ENCODE results near the gene CNKSR2. TPM values are rescaled to one million over a fixed set of nuclear protein-coding genes. Genes with fewer than 3 reads are reported as not detected.

Gene CNKSR2
- total and polyA plus RNA-seq, 2 of the 13 experiments (the other 11 are each of a cell fraction or from before 2014, with no cell fraction given): not detected

GRCh38 chrX:21662761-21663160 lies 288.5 kb downstream of the CNKSR2 start:
- no peak overlapping the region for H3K27ac ChIP-seq (ENCODE audit: extremely low read length, insufficient read depth, low read length)
- DNase-seq (ENCODE audit: low spot score) (no peak), ATAC-seq (no peak), FAIRE-seq (no peak)
- no peaks in the 10 kb centered on the region for H3K4me1 ChIP-seq (ENCODE audit: insufficient read depth, low read length)
- WGBS (ENCODE audit: low lambda C conversion rate): 22% methylated on average over 4 of the region's 4 CpGs
- no peaks in the 10 kb centered on the region; a peak in 1 of 5 replicates for H3K27me3 ChIP-seq (ENCODE audit: control insufficient read depth in 1 of 2, insufficient read depth in 2 of 2, low read length in 2 of 2)
- H3K4me3 ChIP-seq (replicated peaks in 1 of 3; ENCODE audit: insufficient read depth in 1 of 3, low read depth in 2 of 3, low read length in 3 of 3): no peak overlapping the region
- H2AFZ ChIP-seq (ENCODE audit: low read length): no peak overlapping the region
- TF ChIP-seq TRIM24 (CRISPR knock-in tag; IDR thresholded peaks at IDR 0.05): no peak
- no peak for TF ChIP-seq CENPT (CRISPR knock-in tag; IDR thresholded peaks at IDR 0.05; ENCODE audit: low read depth)
- TF ChIP-seq ARID2 (CRISPR knock-in tag; IDR thresholded peaks at IDR 0.05; ENCODE audit: borderline replicate concordance): no peak
- no peak for TF ChIP-seq ZFP90 (CRISPR knock-in tag; IDR thresholded peaks at IDR 0.05; ENCODE audit: borderline replicate concordance)
- TF ChIP-seq RARG (CRISPR knock-in tag; IDR thresholded peaks at IDR 0.05; ENCODE audit: low read depth): no peak
- no peak for TF ChIP-seq KDM3A (CRISPR knock-in tag; IDR thresholded peaks at IDR 0.05; ENCODE audit: low read depth)
- POLR2A ChIA-PET: no interaction called here
- no peak overlapping the region for H3K9ac ChIP-seq (ENCODE audit: insufficient read depth, low read depth, low read length)
- in situ Hi-C loops (cut with HindIII; ENCODE audit: extremely low pct_ligation_motif_present, low pct_unique_long_range_greater_than_20kb): no loop called here
- no peaks in the 10 kb centered on the region for H3K36me3 ChIP-seq (replicated peaks in 1 of 2; ENCODE audit: control insufficient read depth in 1 of 2, insufficient read depth in 2 of 2, low read length in 2 of 2)
- CTCF ChIA-PET (ENCODE audit: low intra/inter-chr PET ratio, low total read pairs): no interaction called here
- H3K79me2 ChIP-seq (ENCODE audit: insufficient read depth, low read length): no peaks in the 10 kb centered on the region
- no TSS peak for BruUV-seq (replicated peaks)
- no peak overlapping the region for H3K4me2 ChIP-seq (ENCODE audit: low read depth, low read length)
- intact Hi-C loops (cut with micrococcal nuclease; ENCODE audit: unreplicated experiment): no loop called here
- H3K9me3 ChIP-seq (ENCODE audit: low read length): no peaks in the 10 kb centered on the region
- no peaks in the 10 kb centered on the region for H4K20me1 ChIP-seq (ENCODE audit: insufficient read depth, low read length)

- Histone ChIP-seq H2AFZ (ENCODE audit: low read length) (no peak overlapping the region), H3K27ac (ENCODE audit: extremely low read length, insufficient read depth, low read length) (no peak overlapping the region), H3K4me2 (ENCODE audit: low read depth, low read length) (no peak overlapping the region), H3K9ac (ENCODE audit: insufficient read depth, low read depth, low read length) (no peak overlapping the region), H3K79me2 (ENCODE audit: insufficient read depth, low read length) (no peaks in the 10 kb centered on the region), H3K27me3 (ENCODE audit: control insufficient read depth in 1 of 2, insufficient read depth in 2 of 2, low read length in 2 of 2) (no peaks in the 10 kb centered on the region), H3K4me3 (replicated peaks in 1 of 3; ENCODE audit: insufficient read depth in 1 of 3, low read depth in 2 of 3, low read length in 3 of 3) (no peak overlapping the region), H3K4me1 (ENCODE audit: insufficient read depth, low read length) (no peaks in the 10 kb centered on the region), H3K36me3 (replicated peaks in 1 of 2; ENCODE audit: control insufficient read depth in 1 of 2, insufficient read depth in 2 of 2, low read length in 2 of 2) (no peaks in the 10 kb centered on the region), H4K20me1 (ENCODE audit: insufficient read depth, low read length) (no peaks in the 10 kb centered on the region), H3K9me3 (ENCODE audit: low read length) (no peaks in the 10 kb centered on the region)
- in situ Hi-C loops (cut with HindIII; ENCODE audit: extremely low pct_ligation_motif_present, low pct_unique_long_range_greater_than_20kb) (no loop called here), intact Hi-C loops (cut with micrococcal nuclease; ENCODE audit: unreplicated experiment) (no loop called here)
- WGBS (ENCODE audit: low lambda C conversion rate): 7% methylated on average over 3 of the region's 4 CpGs
- ChIA-PET POLR2A (no interaction called here), CTCF (ENCODE audit: low intra/inter-chr PET ratio, low total read pairs) (no interaction called here)
- no peak for ATAC-seq
- no TSS peak for BruUV-seq (replicated peaks)
- FAIRE-seq: no peak
- DNase-seq (ENCODE audit: low spot score): no peak
- no peak for TF ChIP-seq ZNF18 (CRISPR knock-in tag; IDR thresholded peaks at IDR 0.05; ENCODE audit: insufficient replicate concordance)
- TF ChIP-seq TBP (CRISPR knock-in tag; IDR thresholded peaks at IDR 0.05): no peak
- TF ChIP-seq NFIC (IDR thresholded peaks at IDR 0.05; ENCODE audit: low read length): no peak
- TF ChIP-seq ZNF383 (CRISPR knock-in tag; IDR thresholded peaks at IDR 0.05; ENCODE audit: borderline replicate concordance): no peak
- no peak for TF ChIP-seq ZNF234 (CRISPR knock-in tag; conservative IDR thresholded peaks at IDR 0.05)
- no peak for TF ChIP-seq SRSF4 (IDR thresholded peaks at IDR 0.05; ENCODE audit: low read depth, low read length, poor library complexity, severe bottlenecking)
- no peak for TF ChIP-seq RORA (CRISPR knock-in tag; IDR thresholded peaks at IDR 0.05)
- TF ChIP-seq ZNF296 (CRISPR knock-in tag; conservative IDR thresholded peaks at IDR 0.05): no peak
- no peak for TF ChIP-seq SNRNP70 (IDR thresholded peaks at IDR 0.05; ENCODE audit: low read depth, low read length)
- TF ChIP-seq ZBTB3 (CRISPR knock-in tag; IDR thresholded peaks at IDR 0.05; ENCODE audit: borderline replicate concordance, low read depth): no peak
- no peak for TF ChIP-seq TFE3 (CRISPR knock-in tag; IDR thresholded peaks at IDR 0.05)
- TF ChIP-seq EED (CRISPR knock-in tag; IDR thresholded peaks at IDR 0.05): no peak
These were observed 292.0 kb downstream of the CNKSR2 start for GRCh38 chrX:21666252-21666651.

Data from HepG2 (cell line).